CD14-positive monocyte (primary cell): ENCODE results near the gene COCH. TPM values are rescaled to one million over a fixed set of nuclear protein-coding genes. Genes with fewer than 3 reads are reported as not detected.

Experiments
- DNase-seq, 3 donors: peaks; one replicate each; pipeline ENCODE4 v3.0.0-alpha.2; 2011 to 2022
- H2AFZ ChIP-seq: 2 replicates; pipeline ENCODE4 v1.6.0; 2012; ENCODE audit warnings: mild to moderate bottlenecking, low read depth, low read length, inconsistent platforms; ENCODE audit not compliant: insufficient read depth, poor library complexity, severe bottlenecking
- H3K27ac ChIP-seq, 2 donors: 1 replicate in 1 of 2; 2 replicates in 1 of 2; pipeline ENCODE4 v1.5.1; 2012 to 2013; ENCODE audit warnings: low read length in 2 of 2, control low read depth in 1 of 2, inconsistent platforms in 1 of 2, low read depth in 1 of 2, mild to moderate bottlenecking in 1 of 2
- H3K27me3 ChIP-seq, 2 donors: one replicate each; pipeline versions ENCODE4 v1.6.0 to v1.6.1; 2011 to 2013; ENCODE audit warnings: low read length in 2 of 2; ENCODE audit not compliant: control insufficient read depth in 2 of 2, insufficient read depth in 2 of 2
- H3K36me3 ChIP-seq, 2 donors: replicated peaks in 1 of 2; 1 replicate in 1 of 2; 2 replicates in 1 of 2; pipeline versions ENCODE4 v1.5.1 to v1.6.1; 2012 to 2013; ENCODE audit warnings: low read length in 2 of 2, control low read depth in 1 of 2, inconsistent platforms in 1 of 2, mild to moderate bottlenecking in 1 of 2; ENCODE audit not compliant: insufficient read depth in 2 of 2, control insufficient read depth in 1 of 2
- H3K4me1 ChIP-seq, 2 donors: 1 replicate in 1 of 2; 2 replicates in 1 of 2; pipeline versions ENCODE4 v1.5.1 to v1.6.1; 2012 to 2013; ENCODE audit warnings: low read length in 2 of 2, control low read depth in 1 of 2, inconsistent platforms in 1 of 2, mild to moderate bottlenecking in 1 of 2, moderate library complexity in 1 of 2; ENCODE audit not compliant: insufficient read depth in 2 of 2, control insufficient read depth in 1 of 2
- H3K4me2 ChIP-seq: replicated peaks from 2 replicates; pipeline ENCODE3; 2012; ENCODE audit warnings: low read length, moderate library complexity, mild to moderate bottlenecking; ENCODE audit not compliant: poor library complexity, severe bottlenecking; ENCODE audit errors: extremely low read depth
- H3K4me3 ChIP-seq, 3 experiments: fragments of 200-600 bp in 1 of 3; sonication (generic) in 1 of 3; replicated peaks in 1 of 3; 1 replicate in 2 of 3; 2 replicates in 1 of 3; pipeline ENCODE4 v1.5.1; 2011 to 2013; ENCODE audit warnings: low read length in 3 of 3, mild to moderate bottlenecking in 3 of 3, control low read depth in 2 of 3, low read depth in 2 of 3, inconsistent platforms in 1 of 3, moderate library complexity in 1 of 3
- H3K79me2 ChIP-seq: 2 replicates; pipeline ENCODE4 v1.6.0; 2012; ENCODE audit warnings: mild to moderate bottlenecking, control low read depth, inconsistent platforms, low read length, moderate library complexity; ENCODE audit not compliant: insufficient read depth
- H3K9ac ChIP-seq: 2 replicates; pipeline ENCODE4 v1.6.0; 2017; ENCODE audit warnings: low read length, mild to moderate bottlenecking; ENCODE audit not compliant: insufficient read depth, poor library complexity, severe bottlenecking
- H3K9me3 ChIP-seq, 2 donors: replicated peaks in 1 of 2; 1 replicate in 1 of 2; 2 replicates in 1 of 2; pipeline versions ENCODE4 v1.5.1 to v1.6.1; 2012 to 2013; ENCODE audit warnings: low read length in 2 of 2, control low read depth in 1 of 2; ENCODE audit not compliant: control insufficient read depth in 1 of 2, insufficient read depth in 1 of 2
- H4K20me1 ChIP-seq: 2 replicates; pipeline ENCODE4 v1.6.0; 2012; ENCODE audit warnings: mild to moderate bottlenecking, low read length, control low read depth, moderate library complexity; ENCODE audit not compliant: insufficient read depth
- H3K27ac Mint-ChIP-seq, 7 donors: one replicate each; pipeline ENCODE4 v1.8.0; 2020; ENCODE audit warnings: mild to moderate bottlenecking in 7 of 7, mixed read lengths in 7 of 7, moderate library complexity in 6 of 7, inconsistent platforms in 2 of 7
- H3K27me3 Mint-ChIP-seq, 3 donors: one replicate each; pipeline ENCODE4 v1.8.0; 2021 to 2022; ENCODE audit warnings: low read depth in 3 of 3, mild to moderate bottlenecking in 3 of 3, mixed read lengths in 3 of 3, moderate library complexity in 3 of 3, inconsistent platforms in 1 of 3
- H3K36me3 Mint-ChIP-seq, 2 donors: one replicate each; pipeline ENCODE4 v1.8.0; 2020; ENCODE audit warnings: mixed read lengths in 2 of 2, inconsistent platforms in 1 of 2, mild to moderate bottlenecking in 1 of 2
- H3K4me1 Mint-ChIP-seq: one replicate; pipeline ENCODE4 v1.8.0; 2020; ENCODE audit warnings: mild to moderate bottlenecking, mixed read lengths
- H3K4me3 Mint-ChIP-seq, 2 donors: one replicate each; pipeline ENCODE4 v1.8.0; 2020; ENCODE audit warnings: mild to moderate bottlenecking in 2 of 2, mixed read lengths in 2 of 2, moderate library complexity in 1 of 2
- H3K9me3 Mint-ChIP-seq, 7 donors: one replicate each; pipeline ENCODE4 v1.8.0; 2020 to 2022; ENCODE audit warnings: mixed read lengths in 7 of 7, mild to moderate bottlenecking in 6 of 7, moderate library complexity in 6 of 7, inconsistent platforms in 2 of 7
- CTCF ChIP-seq: fragments of 200-600 bp; IDR thresholded peaks from one replicate; pipeline ENCODE4 v1.8.0; 2022; ENCODE audit warnings: antibody characterized with exemption, mild to moderate bottlenecking
- WGBS: methylation state at CpG from one replicate; pipeline ENCODE4 v1.1.5; 2013; ENCODE audit warnings: missing lambda C conversion rate; ENCODE audit not compliant: insufficient coverage; 5-methylcytosine and 5-hydroxymethylcytosine counted together
- intact Hi-C, 2 donors: fragments of 100-400 bp; cut with micrococcal nuclease; formaldehyde crosslinking; loops; one replicate each; pipeline versions ENCODE4 v1.15.0 to v1.15.1; 2023
- polyA minus RNA-seq: library from RNA; depleted of rRNA, polyadenylated mRNA; stranded (reverse); fragments of >200 nt; gene quantifications from 2 replicates; pipeline ENCODE4 v1.2.3, GENCODE V29; 2012
- polyA plus RNA-seq, 3 donors: library from polyadenylated mRNA; depleted of rRNA in 1 of 3; unstranded in 2 of 3; stranded (reverse) in 1 of 3; fragments of 300-500 nt in 2 of 3; fragments of >200 nt in 1 of 3; fragmentation: Illumina TruSeq in 2 of 3; gene quantifications; 1 replicate in 2 of 3; 2 replicates in 1 of 3; pipeline ENCODE4 v1.2.3, GENCODE V29; 2012 to 2021
- total RNA-seq, 12 experiments: library from RNA in 1 of 12; stranded (reverse) in 1 of 12; fragments of 120-200 nt in 1 of 12; gene quantifications; one replicate each; pipeline ENCODE4 v1.2.4 and lab custom pipeline; 2013 to 2026; ENCODE audit warnings: mixed read lengths in 6 of 12, inconsistent platforms in 1 of 12

The COCH gene
- 1.0 TPM for total RNA-seq (2013)
- polyA plus RNA-seq (1 to 10 TPM in 1 of 3 donors, under 1 TPM in 2; 0.48 to 2.0 (median 0.87) TPM), polyA minus RNA-seq (0.97 and 1.8 TPM in 2 replicates), total RNA-seq (lab: John Stamatoyannopoulos, UW) (0.35 to 3.3 (median 1.9) reads per million in 11 experiments)

GRCh38 chr14:30874120-30874998, at the start of gene COCH:
Gene COCH (plus strand): TSS chr14:30874559. CDS start chr14:30874939, 380 bp downstream.
- no peaks in the 10 kb centered on the region for H3K36me3 ChIP-seq
- H3K36me3 Mint-ChIP-seq, result peaks cover 6 to 9% of the 10 kb centered on the region in 2 donors
- peaks cover 41 to 48% (median 45%) of the 10 kb centered on the region in 3 donors for H3K27me3 Mint-ChIP-seq
- H3K9me3 Mint-ChIP-seq, result peaks cover 0 to 6% (median 0%) of the 10 kb centered on the region in 7 donors
- H3K79me2 ChIP-seq, result no peaks in the 10 kb centered on the region
- DNase-seq, result peak in 2 of 3 donors; percentile 22 to 32
- peak within 1 kb of the TSS; percentile 90 for H3K4me2 ChIP-seq
- H3K27ac ChIP-seq, result no peak within 1 kb of the TSS
- H3K4me1 ChIP-seq, result peaks cover 16 to 24% of the 10 kb centered on the region in 2 donors
- no peaks in the 10 kb centered on the region for H4K20me1 ChIP-seq
- peak within 1 kb of the TSS; percentile 59 for H3K9ac ChIP-seq
- no peak within 1 kb of the TSS for H3K27ac Mint-ChIP-seq
- peak; percentile 43 for TF ChIP-seq CTCF
- H3K4me3 ChIP-seq, result peak within 1 kb of the TSS; percentile 57 to 80 (median 61)
- no peaks in the 10 kb centered on the region for H3K9me3 ChIP-seq
- intact Hi-C loops, result no loop called here
- peak within 1 kb of the TSS; percentile 87 to 96 for H3K4me3 Mint-ChIP-seq
- 1% methylated on average over 99 of the region's 99 CpGs for WGBS
- peaks cover 25% of the 10 kb centered on the region for H3K4me1 Mint-ChIP-seq
- H3K27me3 ChIP-seq, result peaks cover 24 to 47% of the 10 kb centered on the region in 2 donors
- peak within 1 kb of the TSS; percentile 87 for H2AFZ ChIP-seq

- H3K36me3 Mint-ChIP-seq, result peaks cover 0 to 3% of the 10 kb centered on the region in 2 donors
- H3K27ac ChIP-seq, result no peak overlapping the region
- H3K9me3 ChIP-seq, result peaks cover 17 to 18% of the 10 kb centered on the region in 2 donors
- no peaks in the 10 kb centered on the region for H3K4me1 ChIP-seq
- no CpG with 5 or more reads among the region's 1 CpG for WGBS
- H3K27me3 ChIP-seq, result no peaks in the 10 kb centered on the region
- H3K9me3 Mint-ChIP-seq, result peaks cover 9 to 28% (median 22%) of the 10 kb centered on the region in 7 donors
- no peak for TF ChIP-seq CTCF
- H3K27ac Mint-ChIP-seq, result no peak overlapping the region
- H3K4me1 Mint-ChIP-seq, result no peaks in the 10 kb centered on the region
- no peak for DNase-seq
- no peak overlapping the region for H3K4me3 Mint-ChIP-seq
- no peaks in the 10 kb centered on the region for H3K36me3 ChIP-seq
- no peak overlapping the region for H3K4me2 ChIP-seq
- intact Hi-C loops, result no loop called here
- no peaks in the 10 kb centered on the region for H3K79me2 ChIP-seq
- H3K27me3 Mint-ChIP-seq, result peaks cover 0 to 2% (median 0%) of the 10 kb centered on the region in 3 donors
- no peak overlapping the region for H3K9ac ChIP-seq
- no peak overlapping the region for H2AFZ ChIP-seq
- no peaks in the 10 kb centered on the region for H4K20me1 ChIP-seq
- H3K4me3 ChIP-seq, result no peak overlapping the region
Measured at GRCh38 chr14:30826070-30826469, 48.3 kb upstream of the COCH start.
